ENCODE results near the gene LRGUK.

- TF ChIP-seq CTCF (IDR thresholded peaks at IDR 0.05) (no peak), POLR2A (IDR thresholded peaks at IDR 0.05) (no peak)
Measured at GRCh38 chr7:134289841-134290240, 162.7 kb downstream of the LRGUK start.

Measured in esophagus squamous epithelium (tissue), 4 donors.